Right renal cortex interstitium (tissue), 3 donors: ENCODE measurements around the gene MTMR10. TPM values are rescaled to one million over a fixed set of nuclear protein-coding genes. Genes with fewer than 3 reads are reported as not detected.

Experiments used
- DNase-seq, 3 donors: peaks; one replicate each; pipeline ENCODE4 v3.0.0-alpha.2; 2013; ENCODE audit warnings: low read depth in 3 of 3, low spot score in 2 of 3
- polyA plus RNA-seq, 3 donors: library from polyadenylated mRNA; unstranded; fragments of 120-200 nt; gene quantifications; one replicate each; pipeline ENCODE4 v1.2.1, GENCODE V29; 2013; ENCODE audit not compliant: insufficient read length in 3 of 3

Gene MTMR10
- polyA plus RNA-seq, 3 donors = 54.8 to 58.9 (median 55.9) TPM

GRCh38 chr15:30922480-30923311, 68.7 kb downstream of the MTMR10 start:
- DNase-seq = no peak

GRCh38 chr15:30921781-30922479, 69.5 kb downstream of the MTMR10 start:
- DNase-seq = peak in 1 of 3 donors; percentile 44

- no peak for DNase-seq
Measured at GRCh38 chr15:30921106-30921505, 70.3 kb downstream of the MTMR10 start.

- DNase-seq = no peak
Measured at GRCh38 chr15:30919877-30920550, 71.4 kb downstream of the MTMR10 start.

GRCh38 chr15:30918366-30918765, 73.1 kb downstream of the MTMR10 start:
- DNase-seq = no peak

GRCh38 chr15:30917675-30918074, 73.8 kb downstream of the MTMR10 start:
- no peak for DNase-seq

GRCh38 chr15:30917013-30917412, 74.4 kb downstream of the MTMR10 start:
- DNase-seq = no peak

- DNase-seq = no peak
Measured at GRCh38 chr15:30913761-30914160, 77.7 kb downstream of the MTMR10 start.

GRCh38 chr15:30906366-30906765, 85.1 kb downstream of the MTMR10 start:
- no peak for DNase-seq

- no peak for DNase-seq
Measured at GRCh38 chr15:30905821-30906220, 85.6 kb downstream of the MTMR10 start.

GRCh38 chr15:30904812-30905211, 86.6 kb downstream of the MTMR10 start:
- no peak for DNase-seq

GRCh38 chr15:30903497-30904187, 87.8 kb downstream of the MTMR10 start, which contains the start of gene FAN1:
Gene FAN1, plus strand, starts transcription at chr15:30903915. Its CDS starts 749 bp downstream, at chr15:30904664.
- DNase-seq = peak in 2 of 3 donors; percentile 69 to 75

- DNase-seq = no peak
Measured at GRCh38 chr15:30901889-30902288, 89.5 kb downstream of the MTMR10 start.

GRCh38 chr15:30896211-30896606, 95.2 kb downstream of the MTMR10 start:
- no peak for DNase-seq

- DNase-seq = no peak
Measured at GRCh38 chr15:30895461-30896210, 95.8 kb downstream of the MTMR10 start.

- no peak for DNase-seq
Measured at GRCh38 chr15:30889196-30889595, 102.2 kb downstream of the MTMR10 start.
